ENCODE results near the gene ALKBH6.

GRCh38 chr19:36006955-36007354, 7.1 kb downstream of the ALKBH6 start:
- no peak for TF ChIP-seq CTCF (conservative IDR thresholded peaks at IDR 0.05; ENCODE audit: low read depth, low read length)
- TF ChIP-seq EZH2 (IDR thresholded peaks at IDR 0.05; ENCODE audit: borderline replicate concordance, low read depth, low read length, poor library complexity, severe bottlenecking), result no peak
